RWPE2 (cell line): ENCODE measurements around the gene TARDBP.
"Not testable (repeated sequence)": the region's sequence is repeated elsewhere in the genome, so short reads cannot be mapped to it uniquely, and the experiment has no call there.

Experiments
- ATAC-seq: fragments of 200-7000 bp; cut with Tn5 transposase; 3 replicates; pipeline ENCODE4 v1.9.1; 2021; ENCODE audit warnings: low read depth
- DNase-seq: peaks from one replicate; pipeline ENCODE4 v3.0.0-alpha.2; 2020; ENCODE audit warnings: low spot score
- H3K27ac ChIP-seq: fragments of 450-650 bp; 2 replicates; pipeline ENCODE4 v1.5.1; 2017; ENCODE audit warnings: mild to moderate bottlenecking; ENCODE audit not compliant: poor library complexity, severe bottlenecking
- H3K27me3 ChIP-seq: fragments of 250-450 bp; sonication (Bioruptor Pico); 2 replicates; pipeline ENCODE4 v1.5.1; 2021; ENCODE audit warnings: mild to moderate bottlenecking, moderate library complexity; ENCODE audit not compliant: insufficient read depth, poor library complexity, severe bottlenecking
- H3K36me3 ChIP-seq: fragments of 250-450 bp; sonication (Bioruptor Pico); 2 replicates; pipeline ENCODE4 v1.5.1; 2020; ENCODE audit warnings: low read depth, mild to moderate bottlenecking, moderate library complexity
- H3K4me1 ChIP-seq: fragments of 250-450 bp; sonication (Bioruptor Pico); 2 replicates; pipeline ENCODE4 v1.5.1; 2021; ENCODE audit warnings: mild to moderate bottlenecking, moderate library complexity; ENCODE audit not compliant: insufficient read depth, poor library complexity, severe bottlenecking
- H3K4me3 ChIP-seq: fragments of 250-450 bp; sonication (Bioruptor Pico); 2 replicates; pipeline ENCODE4 v1.5.1; 2021; ENCODE audit warnings: mild to moderate bottlenecking, moderate library complexity; ENCODE audit not compliant: severe bottlenecking
- H3K9me3 ChIP-seq: fragments of 250-450 bp; sonication (Bioruptor Pico); 2 replicates; pipeline ENCODE4 v1.5.1; 2021; ENCODE audit warnings: mild to moderate bottlenecking, moderate library complexity; ENCODE audit not compliant: severe bottlenecking
- TF ChIP-seq, protein P1 (sequence below): fragments of 450-650 bp; IDR thresholded peaks from one replicate; pipeline ENCODE4 v1.5.1; 2017; ENCODE audit warnings: mild to moderate bottlenecking, moderate library complexity; ENCODE audit not compliant: poor library complexity, severe bottlenecking

The TARDBP gene

DNA sequence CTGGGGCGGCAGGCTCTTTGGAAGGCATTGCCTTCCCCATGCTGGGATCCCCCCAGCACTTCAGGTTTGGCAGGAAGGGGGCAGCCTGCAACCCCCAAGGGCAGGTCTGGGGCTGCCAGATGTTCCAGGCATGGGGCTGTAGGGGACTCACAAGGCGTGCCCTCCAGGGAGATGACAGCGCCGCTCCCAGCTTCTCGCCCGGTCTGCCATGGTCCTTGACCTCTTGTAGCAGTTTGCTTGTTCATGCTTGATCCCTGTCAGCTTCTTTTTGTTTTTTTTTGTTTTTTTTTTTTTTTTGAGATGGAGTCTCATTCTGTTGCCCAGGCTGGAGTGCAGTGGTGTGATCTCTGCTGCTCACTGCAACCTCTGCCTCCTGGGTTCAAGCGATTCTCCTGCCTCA, 21.6 kb upstream of the TARDBP start:
- no peaks in the 10 kb centered on the region for H3K27me3 ChIP-seq
- TF ChIP-seq, protein P1, sequence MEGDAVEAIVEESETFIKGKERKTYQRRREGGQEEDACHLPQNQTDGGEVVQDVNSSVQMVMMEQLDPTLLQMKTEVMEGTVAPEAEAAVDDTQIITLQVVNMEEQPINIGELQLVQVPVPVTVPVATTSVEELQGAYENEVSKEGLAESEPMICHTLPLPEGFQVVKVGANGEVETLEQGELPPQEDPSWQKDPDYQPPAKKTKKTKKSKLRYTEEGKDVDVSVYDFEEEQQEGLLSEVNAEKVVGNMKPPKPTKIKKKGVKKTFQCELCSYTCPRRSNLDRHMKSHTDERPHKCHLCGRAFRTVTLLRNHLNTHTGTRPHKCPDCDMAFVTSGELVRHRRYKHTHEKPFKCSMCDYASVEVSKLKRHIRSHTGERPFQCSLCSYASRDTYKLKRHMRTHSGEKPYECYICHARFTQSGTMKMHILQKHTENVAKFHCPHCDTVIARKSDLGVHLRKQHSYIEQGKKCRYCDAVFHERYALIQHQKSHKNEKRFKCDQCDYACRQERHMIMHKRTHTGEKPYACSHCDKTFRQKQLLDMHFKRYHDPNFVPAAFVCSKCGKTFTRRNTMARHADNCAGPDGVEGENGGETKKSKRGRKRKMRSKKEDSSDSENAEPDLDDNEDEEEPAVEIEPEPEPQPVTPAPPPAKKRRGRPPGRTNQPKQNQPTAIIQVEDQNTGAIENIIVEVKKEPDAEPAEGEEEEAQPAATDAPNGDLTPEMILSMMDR = no peak
- H3K36me3 ChIP-seq = no peaks in the 10 kb centered on the region
- no peaks in the 10 kb centered on the region for H3K4me1 ChIP-seq
- ATAC-seq = no peak
- DNase-seq = no peak
- no peaks in the 10 kb centered on the region for H3K9me3 ChIP-seq
- no peak overlapping the region for H3K4me3 ChIP-seq
- H3K27ac ChIP-seq = no peak overlapping the region

DNA sequence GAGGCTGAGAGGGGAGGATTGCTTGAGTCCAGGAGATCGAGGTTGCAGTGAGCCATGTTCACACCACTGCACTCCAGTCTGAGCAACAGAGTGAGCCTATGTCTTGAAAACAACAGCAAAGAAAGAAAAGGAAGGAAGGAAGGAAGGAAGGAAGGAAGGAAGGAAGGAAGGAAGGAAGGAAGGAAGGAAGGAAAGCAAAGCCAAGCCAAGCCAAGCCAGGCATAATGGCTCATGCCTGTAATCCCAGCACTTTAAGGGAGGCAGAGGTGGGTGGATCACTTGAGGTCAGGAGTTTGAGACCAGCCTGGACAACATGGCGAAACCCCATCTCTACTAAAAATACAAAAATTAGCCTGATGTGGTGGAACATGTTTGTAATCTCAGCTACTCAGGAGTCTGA, 20.4 kb upstream of the TARDBP start:
- not testable (repeated sequence) for H3K36me3 ChIP-seq, H3K27ac ChIP-seq, ATAC-seq, H3K27me3 ChIP-seq, H3K4me3 ChIP-seq, H3K4me1 ChIP-seq, DNase-seq, H3K9me3 ChIP-seq

GRCh38 chr1:10992864-10993263, 19.6 kb upstream of the TARDBP start:
- H3K27me3 ChIP-seq = no peaks in the 10 kb centered on the region
- H3K4me3 ChIP-seq = no peak overlapping the region
- H3K27ac ChIP-seq = no peak overlapping the region
- ATAC-seq (no peak), DNase-seq (no peak)
- TF ChIP-seq, protein P1 = no peak
- H3K9me3 ChIP-seq = no peaks in the 10 kb centered on the region
- H3K4me1 ChIP-seq = no peaks in the 10 kb centered on the region
- no peaks in the 10 kb centered on the region for H3K36me3 ChIP-seq

GRCh38 chr1:10996100-10996499, 16.4 kb upstream of the TARDBP start:
- Histone ChIP-seq H3K36me3 (no peaks in the 10 kb centered on the region), H3K27ac (no peak overlapping the region), H3K4me3 (no peak overlapping the region), H3K4me1 (no peaks in the 10 kb centered on the region), H3K27me3 (no peaks in the 10 kb centered on the region), H3K9me3 (no peaks in the 10 kb centered on the region)
- no peak for DNase-seq
- TF ChIP-seq, protein P1 = no peak
- no peak for ATAC-seq

DNA sequence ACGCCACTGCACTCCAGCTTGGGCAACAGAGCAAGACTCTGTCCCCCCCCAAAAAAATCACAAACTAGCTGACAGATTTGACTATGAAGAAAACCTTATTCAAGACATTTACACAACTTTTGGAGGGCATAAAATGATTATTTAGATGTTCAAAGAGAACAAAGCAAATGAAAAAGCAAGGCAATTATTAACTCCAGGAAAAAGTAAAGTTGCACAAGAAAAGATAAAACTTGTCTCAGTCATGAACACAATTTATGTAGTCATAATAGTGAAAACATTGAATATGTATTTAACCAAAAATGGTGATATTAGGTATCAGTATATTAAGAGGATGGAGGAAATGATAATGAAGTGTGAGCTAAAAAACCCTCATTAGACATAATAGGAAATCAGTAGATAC, 11.9 kb upstream of the TARDBP start:
- ATAC-seq (no peak), DNase-seq (no peak)
- H3K4me1 ChIP-seq = no peaks in the 10 kb centered on the region
- no peak overlapping the region for H3K4me3 ChIP-seq
- TF ChIP-seq, protein P1 = no peak
- no peaks in the 10 kb centered on the region for H3K36me3 ChIP-seq
- no peak overlapping the region for H3K27ac ChIP-seq
- no peaks in the 10 kb centered on the region for H3K27me3 ChIP-seq
- H3K9me3 ChIP-seq = no peaks in the 10 kb centered on the region
